GM18520 (cell line): Measurements from ENCODE around the gene TMCO5A.
"Not testable (repeated sequence)": the region's sequence is repeated elsewhere in the genome, so short reads cannot be mapped to it uniquely, and the experiment has no call there.

Experiments used
- ATAC-seq: cut with Tn5 transposase; IDR thresholded peaks from one replicate; pipeline ENCODE4 v1.9.1; 2021; ENCODE audit not compliant: unreplicated experiment

The TMCO5A gene

DNA sequence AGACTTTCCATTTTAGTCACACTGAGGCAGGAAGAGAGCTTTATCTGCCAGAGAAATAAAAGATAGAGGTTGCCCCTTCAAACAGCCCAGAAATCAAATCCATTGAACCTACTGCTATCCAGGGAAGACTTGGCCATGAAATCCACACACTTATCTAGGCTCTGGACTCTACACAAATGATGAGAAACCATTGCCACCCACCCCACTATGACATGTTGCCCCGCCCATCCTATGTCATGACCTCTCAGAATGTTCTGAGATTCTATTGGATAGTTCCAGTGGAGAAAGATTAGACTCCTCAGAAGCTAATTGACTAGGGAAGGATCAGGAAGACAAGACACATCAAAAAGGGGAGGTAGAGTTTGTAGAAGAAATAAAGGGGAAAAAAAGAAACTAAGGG, at the start of gene TMCO5A:
TSS of gene TMCO5A (plus strand) at position 301 of the 400 bp plus-strand sequence. CDS start 1,684 bp downstream, outside the sequence.
- ATAC-seq, result no peak

DNA sequence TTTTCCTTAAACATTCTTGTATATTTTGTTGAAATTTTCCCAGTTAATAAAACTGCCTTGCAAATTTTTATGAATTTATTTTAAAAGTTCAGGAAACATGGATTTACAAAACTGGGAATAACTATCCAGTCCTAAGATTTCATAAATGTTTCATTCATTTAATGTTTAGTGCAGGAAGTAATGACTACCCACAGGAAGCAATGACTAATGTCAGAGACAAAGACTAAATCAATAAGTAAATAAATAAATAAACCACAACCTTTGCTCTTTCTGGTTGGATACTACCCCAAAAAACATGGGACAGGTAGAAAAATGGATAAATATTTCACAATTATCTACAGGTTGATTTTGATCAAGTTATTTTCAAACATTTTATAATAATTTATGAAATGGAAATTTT, 48.8 kb upstream of the TMCO5A start:
- no peak for ATAC-seq

DNA sequence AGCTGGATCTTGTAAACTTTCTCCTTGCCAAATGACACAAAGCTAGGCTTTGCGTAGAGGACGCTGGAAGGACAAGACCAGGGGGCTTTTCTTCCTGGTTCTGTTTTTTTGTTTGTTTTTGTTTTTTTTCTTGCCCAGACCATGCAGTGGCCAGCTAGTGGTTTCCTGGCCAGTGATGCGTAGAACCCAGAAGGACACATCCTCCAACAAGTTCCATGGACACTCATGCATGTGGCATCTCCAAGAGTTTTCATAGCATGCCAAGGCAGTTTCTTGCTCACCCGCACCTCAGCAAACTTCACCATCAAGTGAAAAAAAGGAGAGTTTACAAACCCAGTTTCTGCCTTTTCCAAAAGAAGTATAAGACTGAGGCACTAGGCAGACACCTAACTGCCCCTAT, 46.1 kb upstream of the TMCO5A start:
- ATAC-seq, result no peak

DNA sequence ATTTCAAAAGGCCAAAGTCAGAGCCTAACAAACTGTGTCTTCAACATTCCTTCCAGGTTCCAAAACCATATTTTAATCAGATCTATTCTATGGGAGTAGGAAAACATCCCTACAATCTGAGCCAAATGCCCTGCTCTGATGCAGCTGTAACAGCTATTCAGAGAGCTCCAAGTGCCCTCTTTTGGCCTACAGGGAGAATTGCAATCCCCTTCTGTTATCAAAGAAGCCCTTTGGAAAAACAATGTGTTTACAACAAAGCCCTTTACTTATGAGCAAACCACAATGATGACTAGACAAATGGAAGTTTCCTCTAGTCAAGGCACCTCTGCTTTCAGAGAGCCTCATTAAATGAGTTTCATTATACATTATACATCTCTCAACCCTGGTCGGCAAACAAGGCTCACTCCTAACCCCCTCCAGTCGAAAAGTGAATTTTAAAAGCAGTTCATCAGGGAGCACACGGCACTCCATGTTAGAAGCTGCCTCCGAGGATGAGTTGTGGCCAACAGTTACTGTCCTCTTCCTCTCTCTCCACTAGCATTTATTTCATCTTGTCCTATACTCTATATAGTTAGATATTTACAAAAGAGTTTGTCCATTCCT, 42.6 kb upstream of the TMCO5A start:
- no peak for ATAC-seq

DNA sequence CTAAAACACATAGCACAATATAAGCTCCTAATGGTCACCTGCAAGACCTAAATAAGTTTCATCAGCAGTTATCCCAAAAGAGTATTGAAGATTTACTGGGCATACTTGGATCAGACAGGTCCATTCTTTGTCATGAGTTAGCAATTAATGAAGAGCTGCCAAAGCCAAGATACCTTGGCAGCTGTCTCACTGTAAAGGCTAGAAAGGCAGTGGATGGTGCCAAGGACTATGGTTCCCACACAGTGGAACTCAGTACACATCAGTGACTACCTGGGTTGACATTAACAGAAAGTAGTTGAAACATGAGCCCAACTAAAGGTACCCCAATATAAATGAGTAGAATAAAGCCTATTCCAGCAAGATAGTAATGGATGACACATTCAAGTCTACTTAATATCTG, 41.1 kb upstream of the TMCO5A start:
- ATAC-seq, result no peak

DNA sequence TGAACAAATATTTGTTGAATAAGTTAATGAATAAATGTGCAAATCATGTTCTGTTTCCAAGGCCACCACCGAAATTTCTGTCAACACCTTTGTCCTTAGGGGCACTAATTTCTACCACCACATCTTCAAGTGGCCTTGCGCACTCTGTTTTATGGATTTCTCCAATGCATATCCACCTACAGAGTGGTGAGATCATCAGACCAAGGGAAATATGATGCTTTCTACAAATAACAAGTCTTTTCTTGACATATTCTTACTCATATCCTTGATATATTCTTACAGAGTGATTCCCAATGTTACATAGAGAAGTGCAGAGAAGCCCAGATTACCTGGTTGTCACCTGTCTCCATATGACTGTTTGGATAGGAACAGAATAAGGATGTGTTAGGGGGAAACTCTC, 36.1 kb upstream of the TMCO5A start:
- ATAC-seq, result no peak

DNA sequence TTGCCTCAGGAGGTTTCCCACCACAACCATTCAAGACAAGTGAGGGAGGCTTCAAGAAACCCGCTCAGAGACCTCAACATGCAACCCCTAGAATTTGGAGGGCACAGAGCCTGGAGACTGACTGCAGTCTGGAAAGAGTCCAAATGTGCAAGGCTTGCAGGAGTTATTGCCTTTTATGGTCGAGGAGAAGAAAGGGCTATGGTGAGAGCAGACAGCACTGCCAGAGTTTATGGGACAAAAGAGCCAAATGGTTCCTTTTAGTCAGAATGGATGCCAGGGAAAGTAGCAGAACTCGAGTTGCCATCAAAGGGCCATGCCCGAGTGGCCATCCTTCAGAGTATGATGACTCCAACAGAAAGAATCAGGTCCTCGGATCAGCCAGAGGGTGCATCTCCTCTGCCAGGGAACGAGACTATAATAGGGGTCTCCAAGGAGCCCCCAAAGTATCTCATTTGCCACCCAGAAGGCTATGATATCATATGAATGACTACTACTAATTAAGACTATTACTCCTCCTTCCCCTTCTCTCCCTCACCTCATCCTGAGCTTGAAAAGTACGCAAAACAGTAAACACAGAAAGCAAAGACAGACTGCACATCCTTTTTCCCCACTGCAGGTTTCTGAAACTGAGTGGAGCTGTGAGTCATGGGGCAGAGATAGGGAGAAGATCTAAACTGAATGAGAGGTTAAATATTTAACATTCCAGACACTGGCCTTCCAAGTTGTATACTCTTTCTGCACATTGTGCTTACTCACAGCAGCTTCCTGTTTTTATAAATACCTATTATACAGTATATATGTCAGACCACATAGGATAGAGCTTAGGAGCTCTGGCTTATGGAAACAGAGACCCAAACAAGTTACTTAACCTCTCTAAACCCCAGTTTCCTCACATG, 33.9 kb upstream of the TMCO5A start:
- ATAC-seq, result no peak

DNA sequence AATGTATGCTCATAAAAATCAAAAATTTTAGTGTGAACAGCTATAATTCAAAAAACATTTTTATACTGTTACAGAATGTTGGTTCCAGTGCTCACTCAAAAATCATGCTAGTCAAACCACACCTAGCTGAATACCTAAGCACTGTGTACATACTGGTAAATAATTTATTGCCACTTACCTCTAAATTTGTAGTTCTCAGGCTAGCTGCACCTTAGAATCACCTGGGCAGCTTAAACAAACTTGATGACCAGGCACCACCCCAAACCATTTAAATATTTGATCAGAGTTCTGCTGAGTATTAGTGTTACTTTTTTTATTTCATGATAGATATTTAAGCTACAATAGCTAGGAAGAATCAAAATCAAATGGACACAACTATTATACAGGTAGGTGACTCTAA, 32.3 kb upstream of the TMCO5A start:
- no peak for ATAC-seq

DNA sequence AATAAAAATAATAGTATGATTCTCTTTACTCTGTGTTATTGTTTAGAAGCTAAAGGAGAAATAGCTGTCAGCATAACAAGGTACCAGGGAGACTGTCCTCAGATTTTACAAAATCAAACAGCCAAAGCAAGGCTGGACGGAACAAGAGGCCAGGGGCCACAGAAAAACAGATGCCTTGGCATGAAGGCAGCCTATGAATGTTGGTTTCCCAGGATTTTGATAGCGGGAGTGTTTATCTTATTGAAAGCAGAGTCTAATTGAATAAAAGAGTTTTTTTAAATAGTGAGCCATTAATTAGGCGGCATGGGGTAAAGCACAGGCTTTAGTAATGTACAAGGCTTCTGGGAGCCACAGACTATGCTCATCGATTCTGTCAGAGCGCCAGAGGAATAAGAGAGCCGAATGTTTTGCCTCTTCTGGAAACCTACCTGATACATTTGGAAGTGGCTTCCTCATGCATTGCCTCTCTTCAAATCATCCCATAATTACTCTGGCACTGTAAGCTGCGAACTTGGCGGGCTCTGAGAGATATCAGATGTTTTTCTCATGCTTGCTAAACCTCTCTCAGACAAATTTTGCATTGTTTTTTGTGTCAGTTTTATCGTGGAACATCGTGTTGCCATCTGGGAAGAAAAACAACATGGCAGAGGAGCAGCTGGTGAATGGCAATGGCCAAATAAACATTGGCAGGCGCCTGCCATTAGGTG, 30.4 kb upstream of the TMCO5A start:
- no peak for ATAC-seq

DNA sequence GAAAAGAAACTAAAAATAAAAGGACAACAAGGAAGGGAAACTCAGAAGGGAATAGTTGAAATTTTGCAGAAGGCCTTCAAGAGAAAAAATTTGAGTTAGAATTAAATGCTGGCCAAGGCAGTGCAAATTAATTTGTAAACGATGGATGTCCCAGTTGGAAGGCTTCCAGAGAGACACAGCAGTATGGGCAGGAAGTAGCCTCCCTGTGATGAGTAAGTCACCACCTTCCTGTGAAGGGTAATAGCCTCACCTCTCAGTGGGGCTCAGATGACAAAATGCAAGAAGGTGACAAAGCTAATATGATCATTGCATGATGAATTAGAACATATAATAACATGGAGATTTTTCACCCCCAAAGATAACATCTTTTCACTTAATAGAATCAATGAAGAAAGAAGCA, 27.3 kb upstream of the TMCO5A start:
- ATAC-seq, result no peak

DNA sequence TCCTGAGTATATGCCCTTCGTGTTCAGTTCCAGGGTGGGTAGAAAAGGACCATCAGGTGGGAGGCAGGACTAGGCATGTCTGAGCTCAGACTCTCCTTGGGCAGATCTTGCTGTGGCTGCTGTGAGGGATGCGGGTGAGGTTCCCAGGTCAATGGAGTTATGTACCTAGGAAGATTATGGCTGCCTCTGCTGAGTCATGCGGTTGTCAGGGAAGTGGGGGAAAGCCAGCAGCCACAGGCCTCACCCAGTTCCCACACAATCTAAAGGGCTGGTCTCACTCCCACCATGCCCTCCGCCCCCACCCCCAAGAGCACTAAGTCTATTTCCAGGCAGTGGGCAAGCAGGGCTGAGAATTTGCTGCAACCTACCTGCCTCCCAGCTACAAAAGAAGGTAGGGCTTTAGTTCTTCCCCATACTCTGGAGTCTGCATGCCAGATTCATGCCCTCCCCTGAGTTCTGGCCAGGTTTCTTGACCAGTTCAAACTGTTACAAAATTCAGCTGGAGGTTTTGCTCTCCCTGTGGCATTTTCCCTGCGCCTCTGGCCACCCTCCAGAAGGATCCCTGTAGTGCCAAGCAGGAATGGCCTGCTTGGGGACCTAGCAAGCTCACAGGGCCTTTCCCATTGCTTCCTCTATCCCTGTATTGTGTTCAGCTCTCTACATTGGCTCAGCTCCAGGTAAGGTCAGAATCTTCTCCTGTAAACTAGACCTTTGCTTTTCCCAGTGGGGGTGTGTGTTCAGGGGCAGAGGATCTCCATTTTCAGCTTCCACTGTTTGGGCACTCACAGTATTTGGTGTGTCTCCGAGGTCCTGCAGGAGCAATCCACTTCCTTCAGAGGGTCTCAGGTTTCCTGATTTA, 12.7 kb upstream of the TMCO5A start:
- ATAC-seq, result no peak

DNA sequence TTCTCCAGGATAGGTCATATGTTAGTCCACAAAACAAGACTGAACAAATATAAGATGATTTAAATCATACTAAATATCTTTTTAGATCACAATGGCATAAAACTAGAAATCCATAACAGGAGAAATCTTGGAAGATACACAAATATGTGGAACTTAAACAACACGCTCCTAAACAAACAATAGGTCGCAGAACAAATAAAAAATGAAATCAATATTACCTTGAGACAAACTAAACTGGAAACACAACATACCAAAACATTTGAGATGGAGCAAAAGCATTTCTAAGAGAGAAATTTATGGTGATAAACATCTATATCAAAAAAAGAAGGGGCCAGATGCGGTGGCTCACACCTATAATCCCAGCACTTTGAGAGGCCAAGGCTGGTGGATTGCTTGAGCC, 8.3 kb upstream of the TMCO5A start:
- no peak for ATAC-seq

DNA sequence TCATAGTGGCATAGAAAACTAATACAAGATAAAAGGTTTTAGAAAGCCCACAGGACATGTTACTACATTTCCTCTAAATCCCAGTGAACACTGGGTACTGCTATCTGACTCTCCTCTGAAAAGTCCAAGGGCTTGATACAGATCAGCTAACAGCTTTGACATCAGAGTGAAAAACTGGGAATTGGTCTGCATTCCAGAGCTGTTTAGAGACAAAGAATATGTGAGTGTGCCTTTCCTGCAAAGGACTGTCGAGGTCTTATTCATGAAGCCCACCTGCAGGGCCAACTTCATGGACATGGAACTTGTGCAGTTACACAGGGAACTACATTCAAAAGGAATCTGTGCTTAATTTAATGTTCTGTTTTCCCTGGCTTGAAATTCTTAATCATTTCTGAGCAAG, 5.2 kb upstream of the TMCO5A start:
- no peak for ATAC-seq

DNA sequence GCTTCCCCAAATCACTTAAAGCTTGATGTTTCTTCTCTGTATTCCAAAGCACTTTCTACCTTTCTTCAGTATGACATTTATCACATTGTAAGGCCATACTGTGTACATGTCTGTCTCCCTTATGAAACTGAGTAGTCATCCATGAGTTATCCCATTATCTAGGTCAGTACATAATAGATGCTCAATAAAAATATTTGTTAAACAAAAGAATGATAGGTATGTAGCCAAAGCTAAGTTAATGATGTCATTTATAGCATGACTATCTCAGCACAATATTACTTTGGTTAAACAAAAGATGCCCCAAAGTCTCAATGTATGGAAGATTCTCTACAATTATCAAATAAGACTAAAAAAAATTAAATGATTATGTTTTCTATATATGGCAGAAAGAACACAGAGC, 3.1 kb upstream of the TMCO5A start:
- ATAC-seq, result no peak

DNA sequence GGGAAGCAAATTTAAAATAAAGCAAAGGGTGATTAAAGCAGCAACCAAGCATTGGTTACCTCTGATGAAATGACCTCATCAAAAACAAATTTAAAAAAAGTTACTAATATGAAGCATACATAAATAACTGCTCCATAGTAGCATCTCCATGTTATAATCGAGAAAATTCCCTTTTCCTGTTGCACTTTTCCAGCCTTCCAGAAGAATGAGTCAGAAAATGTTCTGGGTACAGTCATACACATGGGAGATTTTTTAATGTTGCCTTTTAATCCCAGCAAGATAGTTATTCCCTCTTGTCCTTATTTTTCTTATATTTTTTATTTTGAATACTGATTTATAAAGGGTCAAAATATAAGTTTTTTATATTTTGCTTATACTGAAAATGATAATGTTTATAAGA, 2.6 kb upstream of the TMCO5A start:
- no peak for ATAC-seq

DNA sequence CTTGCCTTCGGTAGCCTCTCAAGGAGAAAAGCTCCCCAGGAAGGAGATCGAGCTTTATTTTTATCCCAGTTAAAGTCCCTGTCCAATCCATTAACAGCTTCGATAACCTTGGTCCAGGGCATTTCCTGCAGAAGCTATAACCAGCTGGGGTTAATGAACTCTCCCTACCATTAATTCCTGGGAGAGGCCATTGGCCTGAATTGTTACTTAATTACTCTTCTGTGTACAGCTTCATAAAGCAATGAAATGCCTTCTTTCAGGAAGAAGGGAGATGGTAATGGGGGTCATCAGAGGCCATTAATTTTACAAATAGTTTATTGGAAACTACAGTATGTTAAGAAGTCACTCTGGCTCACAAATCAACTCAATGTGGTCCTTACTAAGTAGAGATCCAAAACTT, 1.9 kb upstream of the TMCO5A start:
- ATAC-seq, result no peak

DNA sequence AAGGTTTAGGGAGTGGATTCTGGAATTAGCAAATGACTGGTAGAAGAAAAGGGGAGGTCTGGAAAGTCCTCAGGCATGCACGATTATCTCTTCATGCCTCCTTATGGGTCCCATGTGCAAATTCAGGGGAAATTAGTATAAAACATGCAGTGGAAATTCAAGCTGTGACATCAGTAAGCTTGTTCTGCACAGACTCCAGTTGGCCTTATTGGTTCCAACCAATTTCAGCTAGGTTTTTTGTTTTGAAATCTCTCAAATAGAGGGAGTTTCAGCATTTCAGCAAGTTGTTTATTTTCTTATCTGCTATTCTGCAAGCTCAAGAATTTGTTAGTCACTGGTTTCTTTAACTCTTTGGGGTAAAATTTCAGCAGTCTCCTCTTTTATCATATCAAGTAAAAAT, 774 bp upstream of the TMCO5A start:
- ATAC-seq, result no peak

DNA sequence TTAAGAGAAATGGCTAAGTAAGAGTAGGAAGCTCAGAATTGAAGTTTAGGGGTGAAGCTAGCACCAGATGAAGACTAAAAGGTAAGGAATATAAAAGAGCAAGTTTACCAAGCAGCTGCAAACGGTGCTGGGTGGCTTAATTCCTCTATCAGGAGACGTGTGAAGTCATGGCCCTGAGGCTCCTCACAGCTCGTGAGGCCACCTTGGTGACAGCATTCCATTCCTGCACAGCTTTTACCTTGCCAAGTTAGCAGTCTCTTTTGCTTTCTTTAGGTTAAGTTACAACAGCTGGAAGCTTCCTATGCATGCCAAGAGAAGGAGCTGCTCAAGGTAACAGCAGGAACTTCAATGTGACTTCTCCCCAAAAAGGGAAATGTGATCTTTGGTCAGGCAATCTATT, 6.4 kb downstream of the TMCO5A start:
- no peak for ATAC-seq

DNA sequence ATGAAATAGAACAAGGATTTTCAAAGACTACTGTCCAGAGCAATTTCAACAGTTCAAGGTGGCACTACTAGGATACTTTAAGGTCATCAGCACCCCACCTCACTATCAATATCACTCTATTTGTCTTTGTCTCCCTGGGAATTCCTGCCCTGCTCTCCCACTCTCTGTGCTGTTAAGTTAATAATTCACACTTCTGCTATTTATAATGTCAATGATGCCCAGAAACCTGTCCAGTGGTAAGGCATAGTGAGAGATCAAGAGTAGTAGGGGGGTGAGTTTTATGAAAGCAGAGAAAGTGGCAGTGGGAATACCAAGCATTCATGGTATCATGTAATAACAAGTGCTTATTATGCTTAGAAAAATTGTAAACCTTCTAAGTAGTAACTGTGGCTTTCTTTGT, 7.3 kb downstream of the TMCO5A start:
- no peak for ATAC-seq

DNA sequence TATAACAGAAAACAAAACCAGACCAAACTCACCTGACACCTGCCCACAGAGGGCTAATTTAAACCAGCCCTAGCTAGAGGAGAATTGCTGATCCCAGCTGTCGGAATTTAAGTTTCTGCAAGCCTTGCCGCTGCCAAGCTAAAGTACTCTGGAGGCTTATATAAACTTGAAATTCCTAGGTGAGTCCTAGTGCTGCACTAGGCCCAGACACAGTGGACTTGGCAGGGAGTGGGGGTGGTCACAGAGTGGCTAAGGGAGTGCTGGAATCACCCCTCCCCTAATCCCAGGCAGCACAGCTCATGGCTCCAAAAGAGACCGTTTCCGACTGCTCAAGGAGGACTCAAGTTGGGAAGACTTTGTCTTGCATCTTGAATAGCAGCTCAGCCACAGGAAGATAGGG, 17.6 kb downstream of the TMCO5A start:
- ATAC-seq, result no peak

DNA sequence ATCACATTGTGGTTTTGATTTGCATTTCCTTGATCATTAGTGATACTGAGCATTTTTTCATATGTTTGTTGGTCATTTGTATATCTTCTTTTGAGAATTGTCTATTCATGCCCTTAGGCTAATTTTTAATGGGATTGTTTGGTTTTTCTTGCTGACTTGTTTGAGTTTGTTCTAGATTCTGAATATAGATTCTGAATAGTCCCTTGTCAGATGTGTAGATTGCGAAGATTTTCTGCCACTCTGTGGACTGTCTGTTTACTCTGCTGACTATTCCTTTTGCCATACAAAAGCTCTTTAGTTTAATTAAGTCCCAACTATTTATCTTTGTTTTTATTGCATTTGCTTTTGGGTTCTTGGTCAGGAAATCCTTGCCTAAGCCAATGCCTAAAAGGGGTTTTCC, 26.3 kb downstream of the TMCO5A start:
- ATAC-seq, result not testable (repeated sequence)
